ENCODE data around the gene COP1. TPM values are rescaled to one million over a fixed set of nuclear protein-coding genes. Genes with fewer than 3 reads are reported as not detected.

The COP1 gene
- total and polyA plus RNA-seq, 2 of the 4 experiments (the other 2 are of a cell fraction): 17.8 to 35.0 TPM

DNA sequence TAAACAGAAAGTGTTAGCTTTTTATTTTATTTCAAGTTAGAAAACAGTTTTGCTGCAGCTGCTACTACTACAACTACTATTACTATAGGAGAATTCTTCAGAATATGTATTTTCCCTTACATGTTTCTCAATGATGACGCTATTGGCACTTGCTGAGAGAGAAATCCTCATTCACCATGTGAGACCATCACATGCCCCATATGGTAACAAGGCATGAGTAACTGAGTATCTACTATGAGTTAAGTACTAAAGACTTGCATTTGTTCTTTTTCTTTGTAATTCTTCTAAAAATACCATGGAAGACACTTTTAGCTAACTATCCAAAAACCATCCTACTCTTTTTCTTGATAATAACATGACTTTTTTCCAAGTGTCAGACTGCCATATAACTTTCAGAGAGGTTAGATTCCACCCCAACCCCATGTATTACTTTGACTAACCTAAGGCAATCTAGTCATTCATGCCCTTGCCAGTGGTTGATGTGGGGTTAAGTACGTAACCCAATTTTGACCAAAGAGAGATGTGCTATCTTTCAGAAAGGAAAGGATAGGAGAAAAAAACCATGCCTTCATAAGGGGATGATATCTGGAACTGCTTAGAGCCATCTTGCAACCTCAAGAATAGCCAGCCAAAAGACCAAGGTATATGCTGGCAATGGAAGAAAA lies 42.9 kb downstream of the COP1 start:
- ChIA-PET POLR2A (ENCODE audit: unreplicated experiment) (no interaction called here), CTCF (interaction anchor here (1.4 kb wide), 1 partner anchor 21 kb away, joined by 4 read pairs; no protein-coding TSS in a partner anchor)
- H3K23ac ChIP-seq (ENCODE audit: low read depth, low read length): no peak overlapping the region
- ATAC-seq (ENCODE audit: low read depth): no peak
- H3K14ac ChIP-seq (replicated peaks; ENCODE audit: low read depth, low read length): no peak overlapping the region
- no TSS peak for BruUV-seq (replicated peaks)
- H3K4ac ChIP-seq (ENCODE audit: low read depth, low read length): no peak overlapping the region
- no peak overlapping the region for H2BK20ac ChIP-seq (ENCODE audit: low read depth, low read length)
- H3K9me1 ChIP-seq (ENCODE audit: insufficient read depth, low read length): peaks cover 3% of the 10 kb centered on the region; the same call in 1 of the 2 replicates
- no peak overlapping the region for H3K9ac ChIP-seq (ENCODE audit: low read depth, low read length)
- dilution Hi-C loops (cut with HindIII; ENCODE audit: low sequenced_read_pairs, unreplicated experiment): no loop called here
- H2BK120ac ChIP-seq (ENCODE audit: low read depth, low read length): no peak overlapping the region
- no peak overlapping the region for H4K91ac ChIP-seq (ENCODE audit: insufficient read depth, low read depth, low read length)
- no peak overlapping the region for H4K5ac ChIP-seq (ENCODE audit: low read depth, low read length)
- H3K9me3 ChIP-seq (ENCODE audit: control insufficient read depth, insufficient read depth, low read length): no peaks in the 10 kb centered on the region
- H3K4me3 ChIP-seq (ENCODE audit: insufficient read depth, low read depth, low read length): no peak overlapping the region
- no CpG with 5 or more reads among the region's 2 CpGs for WGBS, 2 experiments (ENCODE audit: extremely low coverage in 2 of 2, insufficient read length in 1 of 2)
- peaks cover 13 to 21% of the 10 kb centered on the region in 2 experiments; a peak in 2 of 4 replicates for H3K79me1 ChIP-seq (ENCODE audit: low read depth in 1 of 2, low read length in 2 of 2)
- no peak overlapping the region for H4K8ac ChIP-seq (ENCODE audit: low read depth in 2 of 2, low read length in 2 of 2)
- intact Hi-C loops (cut with micrococcal nuclease): no loop called here
- H3K4me2 ChIP-seq (ENCODE audit: low read depth, low read length): no peak overlapping the region
- H3K27me3 ChIP-seq (ENCODE audit: control insufficient read depth, insufficient read depth, low read length): no peaks in the 10 kb centered on the region
- H3K36me3 ChIP-seq (ENCODE audit: control insufficient read depth, insufficient read depth, low read length): peaks cover 6% of the 10 kb centered on the region
- H2AK9ac ChIP-seq (replicated peaks; ENCODE audit: low read depth, low read length, poor library complexity): no peak overlapping the region
- TF ChIP-seq SMC3 (IDR thresholded peaks at IDR 0.05; ENCODE audit: low read depth, low read length) (no peak), RAD21 (IDR thresholded peaks at IDR 0.05; ENCODE audit: low read length) (no peak), RCOR1 (IDR thresholded peaks at IDR 0.05; ENCODE audit: insufficient replicate concordance, low read length) (no peak), NFE2L2 (IDR thresholded peaks at IDR 0.05; ENCODE audit: low read depth, low read length) (no peak), USF2 (IDR thresholded peaks at IDR 0.05; ENCODE audit: low read depth, low read length) (no peak), BHLHE40 (IDR thresholded peaks at IDR 0.05; ENCODE audit: low read depth, low read length) (no peak), MXI1 (IDR thresholded peaks at IDR 0.05; ENCODE audit: borderline replicate concordance, low read depth, low read length) (no peak), FOS (IDR thresholded peaks at IDR 0.05; ENCODE audit: low read depth, low read length) (no peak), CTCF (conservative IDR thresholded peaks at IDR 0.05; ENCODE audit: low read depth, low read length) (no peak), POLR2A (IDR thresholded peaks at IDR 0.05; ENCODE audit: low read depth, low read length) (no peak), MAFK (IDR thresholded peaks at IDR 0.05; ENCODE audit: low read depth, low read length) (no peak), CEBPB (IDR thresholded peaks at IDR 0.05; ENCODE audit: low read depth, low read length) (no peak), RFX5 (IDR thresholded peaks at IDR 0.05; ENCODE audit: low read depth, low read length) (no peak)
- TF ChIP-seq, protein P1, sequence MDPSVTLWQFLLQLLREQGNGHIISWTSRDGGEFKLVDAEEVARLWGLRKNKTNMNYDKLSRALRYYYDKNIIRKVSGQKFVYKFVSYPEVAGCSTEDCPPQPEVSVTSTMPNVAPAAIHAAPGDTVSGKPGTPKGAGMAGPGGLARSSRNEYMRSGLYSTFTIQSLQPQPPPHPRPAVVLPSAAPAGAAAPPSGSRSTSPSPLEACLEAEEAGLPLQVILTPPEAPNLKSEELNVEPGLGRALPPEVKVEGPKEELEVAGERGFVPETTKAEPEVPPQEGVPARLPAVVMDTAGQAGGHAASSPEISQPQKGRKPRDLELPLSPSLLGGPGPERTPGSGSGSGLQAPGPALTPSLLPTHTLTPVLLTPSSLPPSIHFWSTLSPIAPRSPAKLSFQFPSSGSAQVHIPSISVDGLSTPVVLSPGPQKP (IDR thresholded peaks at IDR 0.05; ENCODE audit: borderline replicate concordance, low read depth, low read length): no peak
- H2AK5ac ChIP-seq (ENCODE audit: low read depth, low read length): no peak overlapping the region
- H2AFZ ChIP-seq (replicated peaks; ENCODE audit: low read length, poor library complexity): no peak overlapping the region
- no peak overlapping the region for H3K27ac ChIP-seq (ENCODE audit: insufficient read depth, low read length)
- no peak overlapping the region for H3K18ac ChIP-seq (ENCODE audit: low read depth, low read length)
- H3K56ac ChIP-seq (ENCODE audit: extremely low read depth, insufficient read depth, low read length): no peak overlapping the region
- DNase-seq: no peak
- H2BK5ac ChIP-seq (ENCODE audit: low read depth, low read length, poor library complexity, severe bottlenecking): no peak overlapping the region
- H3K4me1 ChIP-seq (ENCODE audit: control insufficient read depth, insufficient read depth, low read length): no peaks in the 10 kb centered on the region
- H2BK15ac ChIP-seq (ENCODE audit: low read depth, low read length): no peak overlapping the region
- in situ Hi-C loops (cut with MboI; ENCODE audit: low sequenced_read_pairs): no loop called here
- no peaks in the 10 kb centered on the region for H4K20me1 ChIP-seq (ENCODE audit: insufficient read depth, low read length)

Data from IMR-90 (cell line).